ENCODE data around the gene SH3BP4. TPM values are rescaled to one million over a fixed set of nuclear protein-coding genes. Genes with fewer than 3 reads are reported as not detected.

SH3BP4 gene
- total and polyA plus RNA-seq, 2 of the 8 experiments (the other 6 are each of a cell fraction or from before 2014, with no cell fraction given), result 28.3 to 35.4 TPM

- Histone ChIP-seq H3K23me2 (ENCODE audit: low read depth, low read length) (no peaks in the 10 kb centered on the region), H3K14ac (ENCODE audit: insufficient read length) (no peak overlapping the region), H4K5ac (ENCODE audit: insufficient read length, low read depth, low read length) (no peak overlapping the region), H3K79me1 (ENCODE audit: low read depth, low read length) (peaks cover 48% of the 10 kb centered on the region), H3K79me2 (ENCODE audit: control insufficient read depth in 1 of 2, insufficient read depth in 2 of 2, low read length in 2 of 2) (peaks cover 26 to 99% of the 10 kb centered on the region in 2 experiments), H4K91ac (replicated peaks; ENCODE audit: insufficient read length, low read length) (no peak overlapping the region), H3K9me3 (ENCODE audit: insufficient read depth in 2 of 2, low read depth in 1 of 2, low read length in 1 of 2) (no peaks in the 10 kb centered on the region), H3K27me3 (replicated peaks in 1 of 4; ENCODE audit: control insufficient read depth in 3 of 4, extremely low read depth in 1 of 4, insufficient read depth in 3 of 4, low read length in 3 of 4) (no peaks in the 10 kb centered on the region), H3K56ac (replicated peaks; ENCODE audit: insufficient read length, low read depth, low read length) (no peak overlapping the region), H2BK120ac (replicated peaks; ENCODE audit: low read depth, low read length) (no peak overlapping the region), H2AK5ac (ENCODE audit: low read depth, low read length) (no peak overlapping the region), H3K4me3 (ENCODE audit: extremely low read depth in 1 of 4, insufficient read depth in 2 of 4, low read depth in 3 of 4, low read length in 4 of 4) (no peak overlapping the region), H2BK15ac (ENCODE audit: low read length) (no peak overlapping the region), H3K9ac (replicated peaks in 1 of 4; ENCODE audit: extremely low read depth in 1 of 4, low read depth in 3 of 4, low read length in 3 of 4) (no peak overlapping the region), H3K4me1 (replicated peaks in 1 of 4; ENCODE audit: control insufficient read depth in 3 of 4, insufficient read depth in 4 of 4, low read length in 3 of 4) (peaks cover 4 to 23% (median 11%) of the 10 kb centered on the region in 4 experiments), H4K20me1 (replicated peaks in 1 of 2; ENCODE audit: control insufficient read depth in 1 of 2, insufficient read depth in 2 of 2, low read length in 2 of 2) (peaks cover 13 to 29% of the 10 kb centered on the region in 2 experiments), H3K27ac (ENCODE audit: low read depth, low read length) (no peak overlapping the region), H3K36me3 (ENCODE audit: control insufficient read depth in 2 of 4, insufficient read depth in 4 of 4, low read length in 3 of 4) (no peaks in the 10 kb centered on the region), H3K4ac (replicated peaks; ENCODE audit: insufficient read length, low read depth, low read length) (no peak overlapping the region), H2BK12ac (ENCODE audit: low read depth, low read length) (no peak overlapping the region), H3K4me2 (ENCODE audit: insufficient read depth in 1 of 2, low read depth in 2 of 2, low read length in 2 of 2) (no peak overlapping the region), H3K23ac (ENCODE audit: insufficient read length) (no peak overlapping the region), H2AFZ (ENCODE audit: low read length) (no peak overlapping the region), H2BK20ac (ENCODE audit: low read length) (no peak overlapping the region), H4K8ac (ENCODE audit: extremely low read depth, insufficient read depth, low read length) (no peak overlapping the region), H3K18ac (ENCODE audit: extremely low read depth, low read length) (no peak overlapping the region), H2BK5ac (ENCODE audit: low read depth, low read length) (no peak overlapping the region)
- FAIRE-seq (no peak), DNase-seq (ENCODE audit: low read depth in 1 of 2, low spot score in 2 of 2) (no peak)
- ChIA-PET CTCF (ENCODE audit: partially characterized antibody) (no interaction called here), POLR2A (ENCODE audit: partially characterized antibody) (no interaction called here)
- TF ChIP-seq EZH2 (IDR thresholded peaks at IDR 0.05; ENCODE audit: low read depth, low read length, severe bottlenecking) (no peak), POLR2A (IDR thresholded peaks at IDR 0.05; ENCODE audit: control extremely low read depth in 1 of 2, low read depth in 2 of 2, low read length in 2 of 2) (no peak), NANOG (IDR thresholded peaks at IDR 0.05; ENCODE audit: insufficient read depth, low read depth, low read length, poor library complexity, severe bottlenecking) (no peak), SIRT6 (IDR thresholded peaks at IDR 0.05; ENCODE audit: low read length) (no peak), MAFK (IDR thresholded peaks at IDR 0.05; ENCODE audit: low read depth, low read length) (no peak)
- 87% methylated on average over 17 of the region's 17 CpGs; no CpG with 5 or more reads in 1 of the 2 experiments for WGBS, 2 experiments (ENCODE audit: extremely low coverage in 1 of 2, insufficient coverage in 1 of 2, insufficient read length in 1 of 2, insufficient replicate concordance in 2 of 2, low coverage in 1 of 2, low lambda C conversion rate in 2 of 2, missing lambda C conversion rate in 1 of 2)
Measured at GRCh38 chr2:234986876-234987720, 35.3 kb downstream of the SH3BP4 start.
